Colonic mucosa (tissue), 4 donors: Measurements from ENCODE around the gene CLRN2. TPM values are rescaled to one million over a fixed set of nuclear protein-coding genes. Genes with fewer than 3 reads are reported as not detected.

Source experiments
- DNase-seq: peaks from one replicate; pipeline ENCODE4 v3.0.0-alpha.2; 2020
- H3K27ac ChIP-seq: fragments of 200-600 bp; one replicate; pipeline ENCODE4 v1.8.0; 2021
- H3K27me3 ChIP-seq: fragments of 200-600 bp; one replicate; pipeline ENCODE4 v1.8.0; 2021
- H3K36me3 ChIP-seq: fragments of 200-600 bp; one replicate; pipeline ENCODE4 v1.8.0; 2021
- H3K4me1 ChIP-seq: fragments of 200-600 bp; one replicate; pipeline ENCODE4 v1.8.0; 2021; ENCODE audit warnings: mild to moderate bottlenecking
- H3K4me3 ChIP-seq: fragments of 200-600 bp; one replicate; pipeline ENCODE4 v1.8.0; 2021
- H3K9ac ChIP-seq, 2 donors: one replicate each; pipeline ENCODE4 v1.7.0; 2013; ENCODE audit warnings: control low read depth in 2 of 2, low read depth in 2 of 2, low read length in 2 of 2
- H3K9me3 ChIP-seq: fragments of 200-600 bp; one replicate; pipeline ENCODE4 v1.8.0; 2021
- intact Hi-C: fragments of 100-400 bp; cut with DNase I; formaldehyde crosslinking; loops from one replicate; pipeline ENCODE4 v1.14.1; 2022
- total RNA-seq, 2 donors: library from RNA; stranded (reverse); fragmentation: NEBNext Ultra II Directional in 1 of 2; extraction: Animal tissue kit (Norgen Biotek cat#: 25700) in 1 of 2; gene quantifications; one replicate each; pipeline ENCODE4 v1.2.1, GENCODE V29; 2021
- TF ChIP-seq, protein P1 (sequence below): fragments of 200-600 bp; IDR thresholded peaks from one replicate; pipeline ENCODE4 v1.8.0; 2022; ENCODE audit warnings: antibody characterized with exemption, mild to moderate bottlenecking
- donor health status: healthy.
- donor health status: DM: no; HTN: no; CAD: no.
- donor health status: DM: no; HTN: no; CAD: no.

The CLRN2 gene, protein sequence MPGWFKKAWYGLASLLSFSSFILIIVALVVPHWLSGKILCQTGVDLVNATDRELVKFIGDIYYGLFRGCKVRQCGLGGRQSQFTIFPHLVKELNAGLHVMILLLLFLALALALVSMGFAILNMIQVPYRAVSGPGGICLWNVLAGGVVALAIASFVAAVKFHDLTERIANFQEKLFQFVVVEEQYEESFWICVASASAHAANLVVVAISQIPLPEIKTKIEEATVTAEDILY
- not detected for total RNA-seq

DNA sequence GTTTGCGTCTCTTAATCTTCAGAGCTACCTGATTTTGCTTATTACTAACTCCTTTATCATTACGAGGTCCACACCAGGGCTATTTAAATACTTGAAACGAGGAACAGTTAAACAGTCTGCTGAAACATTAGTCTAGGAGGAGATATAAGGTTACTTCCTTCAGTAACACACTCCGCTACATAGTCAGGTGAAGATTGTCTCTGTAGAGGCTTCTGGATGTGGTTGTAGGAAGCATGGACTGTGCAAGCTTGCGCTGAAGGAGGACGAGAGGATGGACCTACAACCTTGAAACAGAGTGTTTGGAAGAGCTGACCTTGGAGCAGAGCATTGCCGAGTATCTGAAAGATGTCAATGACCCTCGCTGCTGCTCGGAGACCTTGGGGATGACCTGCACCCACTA, at the start of gene CLRN2:
Gene CLRN2, plus strand, starts transcription at position 301 of the 400 bp plus-strand sequence. CDS start 102 bp downstream, outside the sequence.
- Histone ChIP-seq H3K36me3 (no peaks in the 10 kb centered on the region), H3K9ac (no peak within 1 kb of the TSS), H3K27ac (no peak within 1 kb of the TSS), H3K9me3 (no peaks in the 10 kb centered on the region), H3K27me3 (no peaks in the 10 kb centered on the region), H3K4me3 (no peak within 1 kb of the TSS), H3K4me1 (peaks cover 7% of the 10 kb centered on the region)
- TF ChIP-seq, protein P1, sequence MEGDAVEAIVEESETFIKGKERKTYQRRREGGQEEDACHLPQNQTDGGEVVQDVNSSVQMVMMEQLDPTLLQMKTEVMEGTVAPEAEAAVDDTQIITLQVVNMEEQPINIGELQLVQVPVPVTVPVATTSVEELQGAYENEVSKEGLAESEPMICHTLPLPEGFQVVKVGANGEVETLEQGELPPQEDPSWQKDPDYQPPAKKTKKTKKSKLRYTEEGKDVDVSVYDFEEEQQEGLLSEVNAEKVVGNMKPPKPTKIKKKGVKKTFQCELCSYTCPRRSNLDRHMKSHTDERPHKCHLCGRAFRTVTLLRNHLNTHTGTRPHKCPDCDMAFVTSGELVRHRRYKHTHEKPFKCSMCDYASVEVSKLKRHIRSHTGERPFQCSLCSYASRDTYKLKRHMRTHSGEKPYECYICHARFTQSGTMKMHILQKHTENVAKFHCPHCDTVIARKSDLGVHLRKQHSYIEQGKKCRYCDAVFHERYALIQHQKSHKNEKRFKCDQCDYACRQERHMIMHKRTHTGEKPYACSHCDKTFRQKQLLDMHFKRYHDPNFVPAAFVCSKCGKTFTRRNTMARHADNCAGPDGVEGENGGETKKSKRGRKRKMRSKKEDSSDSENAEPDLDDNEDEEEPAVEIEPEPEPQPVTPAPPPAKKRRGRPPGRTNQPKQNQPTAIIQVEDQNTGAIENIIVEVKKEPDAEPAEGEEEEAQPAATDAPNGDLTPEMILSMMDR, result no peak
- DNase-seq, result no peak
- intact Hi-C loops, result no loop called here

DNA sequence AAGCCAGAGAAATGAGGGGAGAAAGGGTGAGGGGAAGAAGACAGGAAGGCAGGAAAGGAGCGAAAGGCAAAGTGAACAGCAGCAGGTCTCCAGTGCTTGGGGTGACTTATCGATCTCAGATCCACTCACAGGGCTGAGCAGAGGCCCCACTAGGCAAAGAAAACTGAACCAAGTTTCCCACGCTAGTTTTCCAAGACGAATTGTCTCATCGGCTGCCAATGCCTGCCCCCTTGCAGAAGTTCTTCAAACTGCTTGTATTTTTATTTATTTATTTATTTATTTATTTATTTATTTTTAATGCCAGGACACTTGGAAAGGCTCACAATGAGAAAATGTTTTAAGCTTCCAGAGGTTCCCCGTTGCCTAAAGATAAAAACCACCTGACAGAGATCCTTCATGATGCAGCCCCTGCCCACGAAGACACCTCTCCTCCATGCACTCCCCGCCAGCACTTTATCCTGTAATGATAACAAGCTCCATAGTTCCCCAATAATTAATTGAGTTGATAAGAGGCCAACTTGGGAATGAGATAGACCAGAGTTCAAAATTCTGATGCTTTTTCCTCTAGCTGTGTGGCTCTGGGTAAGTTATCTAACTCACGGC, 46.2 kb upstream of the CLRN2 start:
- H3K9me3 ChIP-seq, result no peaks in the 10 kb centered on the region
- TF ChIP-seq, protein P1, result no peak
- H3K27me3 ChIP-seq, result no peaks in the 10 kb centered on the region
- no peak overlapping the region for H3K4me3 ChIP-seq
- no peak for DNase-seq
- H3K9ac ChIP-seq, result no peak overlapping the region
- H3K4me1 ChIP-seq, result no peaks in the 10 kb centered on the region
- no peak overlapping the region for H3K27ac ChIP-seq
- H3K36me3 ChIP-seq, result no peaks in the 10 kb centered on the region
- intact Hi-C loops, result no loop called here

DNA sequence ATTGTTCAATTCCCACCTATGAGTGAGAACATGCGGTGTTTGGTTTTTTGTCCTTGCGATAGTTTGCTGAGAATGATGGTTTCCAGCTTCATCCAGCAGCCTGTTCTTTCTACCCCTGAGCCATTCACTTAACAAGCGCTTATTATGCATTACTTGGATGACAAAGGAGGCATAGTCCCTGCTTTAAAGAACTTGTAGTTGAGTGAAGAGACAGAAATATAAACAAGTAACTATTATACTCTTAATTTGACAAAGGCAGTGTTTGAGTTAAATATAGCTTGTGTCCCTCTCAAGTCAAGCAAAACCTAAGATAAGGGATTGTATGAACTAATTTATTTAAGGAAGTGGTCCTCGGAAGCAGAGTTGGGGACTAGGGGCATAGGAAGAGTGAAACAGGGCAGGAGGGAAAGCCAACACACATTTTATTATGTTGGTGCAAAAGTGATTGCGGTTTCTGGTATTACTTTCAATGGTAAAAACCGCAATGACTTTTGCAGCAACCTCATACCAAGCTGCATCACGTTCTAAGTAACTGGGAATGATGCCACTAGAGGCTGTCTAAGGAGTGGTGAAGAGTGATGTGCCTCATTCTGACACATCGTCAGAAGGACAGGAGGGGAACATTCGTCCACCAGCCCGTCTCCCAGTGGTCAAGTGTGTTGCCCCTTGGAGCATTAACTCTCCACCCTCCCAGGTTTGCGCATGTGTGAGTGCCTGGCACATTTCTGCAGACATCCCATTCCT, 44.9 kb upstream of the CLRN2 start:
- Histone ChIP-seq H3K36me3 (no peaks in the 10 kb centered on the region), H3K4me3 (no peak overlapping the region), H3K9ac (no peak overlapping the region), H3K4me1 (no peaks in the 10 kb centered on the region), H3K27me3 (no peaks in the 10 kb centered on the region), H3K27ac (no peak overlapping the region), H3K9me3 (no peaks in the 10 kb centered on the region)
- no peak for DNase-seq
- TF ChIP-seq, protein P1, result no peak
- intact Hi-C loops, result loop anchor here (5.0 kb wide), 1 partner anchor 1183 kb away; no protein-coding TSS in a partner anchor

DNA sequence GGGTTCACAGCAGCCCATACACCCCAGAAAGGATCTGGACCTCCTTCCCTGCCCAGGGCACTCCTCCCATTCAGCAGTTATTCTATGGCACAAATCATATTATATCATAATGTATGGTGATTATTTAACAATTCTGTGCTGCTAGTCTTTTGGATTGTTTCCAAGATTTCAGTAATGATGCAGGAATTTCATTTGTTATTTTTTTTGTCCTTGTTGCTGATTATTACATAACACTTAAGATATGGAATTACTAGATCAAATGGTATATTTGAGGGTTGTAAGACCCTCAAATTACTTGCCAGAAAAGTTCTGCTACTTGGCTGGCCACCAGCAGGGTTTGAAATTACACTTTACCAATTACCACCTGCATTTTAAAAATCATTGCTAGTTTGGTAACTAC, 39.5 kb upstream of the CLRN2 start:
- Histone ChIP-seq H3K27me3 (no peaks in the 10 kb centered on the region), H3K4me1 (no peaks in the 10 kb centered on the region), H3K36me3 (no peaks in the 10 kb centered on the region), H3K9me3 (no peaks in the 10 kb centered on the region), H3K9ac (no peak overlapping the region), H3K4me3 (no peak overlapping the region), H3K27ac (no peak overlapping the region)
- DNase-seq, result no peak
- TF ChIP-seq, protein P1, result no peak
- intact Hi-C loops, result no loop called here

DNA sequence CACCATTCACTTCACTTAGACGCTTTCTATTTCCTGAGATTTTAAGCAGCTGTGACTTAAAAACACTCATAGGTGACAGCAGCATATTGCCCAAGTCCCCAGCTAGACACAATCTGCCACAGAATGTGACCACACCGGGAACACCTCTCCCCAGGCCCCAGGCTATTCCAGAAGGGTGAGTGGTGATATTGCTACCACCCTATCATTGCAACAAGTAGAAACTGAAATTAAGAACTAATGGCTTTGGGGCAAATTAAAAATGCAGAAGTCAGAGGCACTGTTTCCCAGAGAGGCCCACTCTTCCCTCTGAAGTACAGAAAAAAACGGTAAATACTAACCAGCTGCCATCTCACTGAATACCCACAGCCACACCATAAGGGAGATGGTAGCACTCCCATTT, 38.1 kb upstream of the CLRN2 start:
- H3K9me3 ChIP-seq, result no peaks in the 10 kb centered on the region
- intact Hi-C loops, result no loop called here

More for the DNA sequence above, 38.1 kb upstream of the CLRN2 start:
- no peak overlapping the region for H3K9ac ChIP-seq
- H3K4me3 ChIP-seq, result no peak overlapping the region
- H3K27ac ChIP-seq, result no peak overlapping the region
- TF ChIP-seq, protein P1, result no peak
- no peaks in the 10 kb centered on the region for H3K4me1 ChIP-seq
- H3K27me3 ChIP-seq, result no peaks in the 10 kb centered on the region
- no peaks in the 10 kb centered on the region for H3K36me3 ChIP-seq
- DNase-seq, result no peak
